Neural cell (in vitro differentiated cells): ENCODE data around the gene MARVELD1. TPM values are rescaled to one million over a fixed set of nuclear protein-coding genes. Genes with fewer than 3 reads are reported as not detected.

Experiments
- H2AFZ ChIP-seq: fragments of 200-600, 300-800 bp; sonication (generic), shearing (Covaris generic); 2 replicates; pipeline ENCODE4 v1.6.0; 2014; ENCODE audit warnings: low read depth, mild to moderate bottlenecking, antibody characterized with exemption, low read length, moderate library complexity
- H3F3A ChIP-seq: fragments of 200-600 bp; shearing (Covaris generic); 2 replicates; pipeline ENCODE4 v1.6.1; 2016; ENCODE audit warnings: mild to moderate bottlenecking, moderate library complexity, mixed read lengths, antibody characterized with exemption, low read length; ENCODE audit not compliant: insufficient read depth, poor library complexity, severe bottlenecking
- H3K27ac ChIP-seq: fragments of 200-600, 300-800 bp; sonication (generic), shearing (Covaris generic); 2 replicates; pipeline ENCODE4 v1.5.1; 2014; ENCODE audit warnings: mild to moderate bottlenecking, low read length, moderate library complexity
- H3K27me3 ChIP-seq: fragments of 300-800, 200-600 bp; sonication (generic), shearing (Covaris generic); 2 replicates; pipeline ENCODE4 v1.6.0; 2014; ENCODE audit warnings: mild to moderate bottlenecking, low read depth, low read length, moderate library complexity; ENCODE audit not compliant: insufficient read depth
- H3K36me3 ChIP-seq: fragments of 300-800, 200-600 bp; sonication (generic), shearing (Covaris generic); 2 replicates; pipeline ENCODE4 v1.5.1; 2014; ENCODE audit warnings: mild to moderate bottlenecking, antibody characterized with exemption, low read length, moderate library complexity; ENCODE audit not compliant: insufficient read depth
- H3K4me2 ChIP-seq: fragments of 300-800, 200-600 bp; sonication (generic), shearing (Covaris generic); 2 replicates; pipeline ENCODE4 v1.6.0; 2014; ENCODE audit warnings: mild to moderate bottlenecking, low read length
- H3K4me3 ChIP-seq: fragments of 300-800, 200-600 bp; sonication (generic), shearing (Covaris generic); 2 replicates; pipeline ENCODE4 v1.5.1; 2014; ENCODE audit warnings: mild to moderate bottlenecking, low read length, moderate library complexity
- H3K79me2 ChIP-seq: fragments of 200-600 bp; shearing (Covaris generic); replicated peaks from 2 replicates; pipeline ENCODE4 v1.6.0; 2014; ENCODE audit warnings: mild to moderate bottlenecking, low read length, moderate library complexity; ENCODE audit not compliant: insufficient read depth
- H3K9ac ChIP-seq: fragments of 300-800, 200-600 bp; sonication (generic), shearing (Covaris generic); 2 replicates; pipeline ENCODE4 v1.6.1; 2016; ENCODE audit warnings: mild to moderate bottlenecking, low read length, mixed read lengths
- H3K9me2 ChIP-seq: fragments of 200-600 bp; shearing (Covaris generic); 2 replicates; pipeline ENCODE4 v1.6.1; 2016; ENCODE audit warnings: mild to moderate bottlenecking, low read length, mixed read lengths; ENCODE audit not compliant: insufficient read depth
- H3K9me3 ChIP-seq: fragments of 200-600, 300-800 bp; sonication (generic), shearing (Covaris generic); 2 replicates; pipeline ENCODE4 v1.6.1; 2016; ENCODE audit warnings: mild to moderate bottlenecking, mixed run types, low read length, moderate library complexity, mixed read lengths
- H4K20me1 ChIP-seq: fragments of 200-600 bp; shearing (Covaris generic); 2 replicates; pipeline ENCODE4 v1.6.1; 2016; ENCODE audit warnings: mild to moderate bottlenecking, mixed run types; ENCODE audit not compliant: insufficient read depth
- CTCF ChIP-seq: fragments of 450-650 bp; IDR thresholded peaks from 2 replicates; pipeline ENCODE4 v1.5.1; 2014; ENCODE audit warnings: antibody characterized with exemption, mild to moderate bottlenecking, moderate library complexity; ENCODE audit not compliant: poor library complexity, severe bottlenecking
- EP300 ChIP-seq: fragments of 450-650 bp; conservative IDR thresholded peaks from 2 replicates; pipeline ENCODE4 v1.6.1; 2014; ENCODE audit warnings: antibody characterized with exemption, mild to moderate bottlenecking, moderate library complexity; ENCODE audit not compliant: poor library complexity, severe bottlenecking
- EZH2 ChIP-seq: fragments of 200-600, 300-800 bp; shearing (Covaris generic), sonication (generic); IDR thresholded peaks from 2 replicates; pipeline ENCODE4 v1.6.1; 2014; ENCODE audit warnings: antibody characterized with exemption, low read length, borderline replicate concordance, mild to moderate bottlenecking; ENCODE audit not compliant: insufficient read depth, poor library complexity, severe bottlenecking
- MXI1 ChIP-seq: fragments of 450-650 bp; conservative IDR thresholded peaks from 2 replicates; pipeline ENCODE4 v1.6.1; 2014; ENCODE audit warnings: antibody characterized with exemption, mild to moderate bottlenecking; ENCODE audit not compliant: poor library complexity, severe bottlenecking
- POLR2AphosphoS5 ChIP-seq: IDR thresholded peaks from 2 replicates; pipeline ENCODE4 v1.6.1; 2012
- RAD21 ChIP-seq: fragments of 450-650 bp; conservative IDR thresholded peaks from 2 replicates; pipeline ENCODE4 v1.6.1; 2014; ENCODE audit warnings: antibody characterized with exemption, mild to moderate bottlenecking, moderate library complexity
- REST ChIP-seq: IDR thresholded peaks from 2 replicates; pipeline ENCODE4 v1.6.1; 2012; ENCODE audit warnings: borderline replicate concordance
- SMC3 ChIP-seq: fragments of 450-650 bp; conservative IDR thresholded peaks from 2 replicates; pipeline ENCODE4 v1.6.1; 2014; ENCODE audit warnings: antibody characterized with exemption, mild to moderate bottlenecking, moderate library complexity; ENCODE audit not compliant: poor library complexity
- TAF1 ChIP-seq: IDR thresholded peaks from 2 replicates; pipeline ENCODE4 v1.6.1; 2012; ENCODE audit warnings: low read depth
- polyA plus RNA-seq: library from polyadenylated mRNA; depleted of rRNA; stranded (reverse); fragments of >200 nt; gene quantifications from 2 replicates; pipeline ENCODE4 v1.2.3, GENCODE V29; 2014

The MARVELD1 gene
- polyA plus RNA-seq, 1 donor from 2014 or later, result 2.3 TPM

- Histone ChIP-seq H3F3A (no peaks in the 10 kb centered on the region), H3K4me3 (no peak overlapping the region), H3K27ac (no peak overlapping the region), H3K9me3 (no peaks in the 10 kb centered on the region), H3K4me2 (no peak overlapping the region), H3K27me3 (peaks cover 7% of the 10 kb centered on the region), H3K9ac (no peak overlapping the region), H4K20me1 (no peaks in the 10 kb centered on the region), H2AFZ (no peak overlapping the region), H3K79me2 (no peaks in the 10 kb centered on the region), H3K9me2 (no peaks in the 10 kb centered on the region), H3K36me3 (no peaks in the 10 kb centered on the region)
- TF ChIP-seq SMC3, result no peak
- no peak for TF ChIP-seq TAF1
- no peak for TF ChIP-seq EP300
- no peak for TF ChIP-seq RAD21
- no peak for TF ChIP-seq MXI1
- no peak for TF ChIP-seq POLR2AphosphoS5
- TF ChIP-seq CTCF, result no peak
- no peak for TF ChIP-seq REST
- TF ChIP-seq EZH2, result no peak
Measured at GRCh38 chr10:97719602-97720001, 6.1 kb downstream of the MARVELD1 start.

GRCh38 chr10:97721871-97722780 lies 8.6 kb downstream of the MARVELD1 start:
- H3K4me3 ChIP-seq, result no peak overlapping the region
- H2AFZ ChIP-seq, result no peak overlapping the region

More at GRCh38 chr10:97721871-97722780, 8.6 kb downstream of the MARVELD1 start:
- Histone ChIP-seq H3K4me2 (no peak overlapping the region), H3K36me3 (no peaks in the 10 kb centered on the region), H3K27me3 (no peaks in the 10 kb centered on the region), H4K20me1 (no peaks in the 10 kb centered on the region), H3K79me2 (no peaks in the 10 kb centered on the region), H3K27ac (no peak overlapping the region), H3K9me2 (no peaks in the 10 kb centered on the region), H3F3A (no peaks in the 10 kb centered on the region), H3K9ac (no peak overlapping the region), H3K9me3 (no peaks in the 10 kb centered on the region)
- TF ChIP-seq POLR2AphosphoS5 (no peak), RAD21 (no peak), EZH2 (no peak), EP300 (no peak), REST (no peak), CTCF (no peak), TAF1 (no peak), SMC3 (no peak), MXI1 (no peak)
